HG02884 (cell line): ENCODE results near the gene MAP4K4.

Source experiments
- ATAC-seq: cut with Tn5 transposase; IDR thresholded peaks from one replicate; pipeline ENCODE4 v1.9.1; 2021; ENCODE audit warnings: mild to moderate bottlenecking, moderate library complexity; ENCODE audit not compliant: unreplicated experiment

The MAP4K4 gene

DNA sequence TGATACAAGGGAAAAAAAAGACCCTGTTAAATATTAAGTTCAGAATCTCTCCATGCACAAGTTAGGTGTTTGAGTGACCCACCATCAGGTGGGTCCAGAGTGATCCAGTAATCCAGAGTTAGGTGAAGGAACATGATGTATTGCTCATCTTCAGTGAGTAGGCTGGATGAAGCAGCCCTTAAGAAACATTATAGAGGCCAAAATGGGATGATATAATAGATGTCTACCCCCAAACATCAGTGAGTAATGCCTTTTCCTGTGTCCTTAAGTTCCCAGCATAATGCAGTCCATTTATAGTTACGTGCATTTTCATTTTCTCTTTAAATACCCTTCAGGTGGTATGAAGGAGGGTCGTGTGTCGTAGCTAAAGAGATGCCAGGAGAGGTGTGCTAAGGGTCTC is 89.6 kb downstream of the MAP4K4 start:
- ATAC-seq, result no peak

DNA sequence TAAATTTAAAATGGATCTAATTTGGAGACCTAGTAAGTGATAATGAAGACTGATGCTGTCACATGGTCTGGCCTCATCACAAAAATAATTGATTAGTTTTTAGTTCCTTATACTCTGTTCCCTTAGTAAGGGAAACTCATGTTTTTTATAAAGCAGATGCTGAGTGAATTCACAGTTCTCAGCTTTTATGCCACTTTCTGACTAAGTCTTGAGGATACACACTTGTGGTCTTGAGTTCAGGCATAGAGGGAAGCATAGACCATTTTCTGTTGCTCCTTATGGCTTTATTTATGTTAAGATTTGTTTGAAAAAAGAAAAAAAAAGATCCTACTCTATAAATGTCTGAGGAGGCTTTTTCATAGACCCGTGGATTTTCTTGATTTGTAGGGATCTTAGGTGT is 91.1 kb downstream of the MAP4K4 start:
- no peak for ATAC-seq

DNA sequence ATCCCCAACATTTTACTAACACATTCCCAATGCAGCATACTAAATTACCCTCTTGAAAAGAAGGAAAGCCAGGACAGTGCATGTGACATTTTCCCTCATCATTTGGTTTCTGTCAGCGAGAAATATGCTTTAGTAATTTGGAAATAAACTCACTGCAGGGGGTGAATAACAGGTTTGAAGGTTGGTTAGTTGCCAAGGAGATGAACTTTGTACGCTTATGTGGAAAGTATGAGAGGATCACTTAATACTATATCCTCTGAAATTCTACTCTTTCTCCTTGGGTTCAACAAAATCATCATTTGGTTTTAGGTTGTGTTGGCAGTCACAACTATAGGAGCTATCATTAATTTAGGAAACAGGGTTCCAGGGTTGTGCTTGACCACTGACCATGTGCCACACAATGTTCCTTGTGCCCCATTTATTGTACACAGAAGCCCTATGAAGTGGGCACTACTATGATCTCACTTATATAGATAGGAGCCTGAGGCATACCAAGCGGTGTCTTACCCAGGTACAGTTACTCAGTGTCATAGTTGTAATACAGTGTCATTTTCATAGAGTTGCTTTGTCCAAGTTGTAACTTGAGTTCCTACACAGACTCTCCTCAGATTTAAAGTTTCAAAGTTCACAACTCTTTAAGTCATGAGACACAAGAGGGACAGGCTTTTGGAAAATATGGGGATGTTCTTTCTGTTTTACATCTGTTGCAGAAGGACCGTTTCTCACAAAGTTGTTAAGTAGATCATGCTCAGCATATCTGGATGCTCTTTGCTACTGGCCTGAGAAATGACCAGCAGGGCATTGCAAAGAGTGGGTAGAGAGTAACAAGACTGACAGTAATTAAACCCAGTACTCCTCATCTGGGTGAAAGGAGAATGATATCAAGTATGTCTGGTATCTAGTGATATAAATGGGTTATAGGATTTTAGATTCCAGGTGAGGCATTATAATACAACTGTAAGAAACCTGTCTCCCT is 91.8 kb downstream of the MAP4K4 start:
- no peak for ATAC-seq

DNA sequence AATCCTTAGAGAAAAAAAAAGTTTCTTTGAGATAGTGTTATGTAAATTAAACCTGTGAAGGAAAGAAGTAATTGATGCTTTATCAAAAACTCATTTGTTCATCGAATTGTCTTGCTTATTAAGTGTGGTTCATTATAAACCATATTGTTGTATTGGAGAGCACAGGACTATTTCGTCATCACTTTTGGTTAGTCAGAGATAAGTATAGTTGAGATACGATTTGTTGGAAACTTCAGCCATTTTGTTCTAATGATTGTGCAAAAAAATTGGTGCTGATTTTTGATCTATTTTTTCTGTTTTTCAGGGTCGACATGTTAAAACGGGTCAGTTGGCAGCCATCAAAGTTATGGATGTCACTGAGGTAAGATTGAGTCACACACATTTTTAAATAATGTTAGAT is 92.9 kb downstream of the MAP4K4 start:
- no peak for ATAC-seq

DNA sequence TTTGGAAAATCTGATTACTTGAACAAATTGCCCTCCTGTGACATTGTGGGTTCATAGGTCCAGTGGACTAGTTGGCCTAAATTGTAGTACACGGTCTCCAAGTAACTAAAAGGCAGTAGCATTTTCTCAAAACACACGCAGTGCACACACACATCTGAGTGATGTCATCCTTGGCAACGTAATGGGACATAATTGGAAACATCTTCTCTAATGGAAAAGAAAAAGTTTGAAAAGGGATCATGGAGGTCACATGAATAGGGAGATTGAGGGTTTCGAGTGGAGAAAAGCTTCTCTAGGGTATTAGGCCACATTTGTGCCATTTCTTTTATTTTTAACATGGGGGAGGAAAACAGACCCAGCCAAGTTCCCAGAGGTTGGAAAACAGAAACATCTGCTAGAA is 93.3 kb downstream of the MAP4K4 start:
- ATAC-seq, result no peak

DNA sequence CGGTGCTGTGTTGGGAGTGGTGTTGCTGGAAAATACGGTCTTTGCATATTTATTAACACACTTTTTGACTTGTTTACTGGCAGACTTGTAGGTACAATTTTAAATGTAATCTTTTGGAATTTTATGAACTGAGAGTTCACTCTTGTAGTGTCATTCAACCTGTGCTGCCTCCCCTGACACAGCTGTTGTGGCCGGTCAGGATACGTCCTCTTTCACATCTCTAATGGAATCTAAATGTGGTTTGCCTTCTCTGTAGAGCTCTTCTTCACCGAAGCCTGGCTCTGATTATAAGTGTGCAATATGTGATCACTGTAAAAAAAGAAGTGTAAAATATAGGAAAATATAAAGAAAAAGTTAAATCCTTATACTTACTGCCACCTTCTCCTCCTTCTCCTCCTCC is 94.7 kb downstream of the MAP4K4 start:
- no peak for ATAC-seq

DNA sequence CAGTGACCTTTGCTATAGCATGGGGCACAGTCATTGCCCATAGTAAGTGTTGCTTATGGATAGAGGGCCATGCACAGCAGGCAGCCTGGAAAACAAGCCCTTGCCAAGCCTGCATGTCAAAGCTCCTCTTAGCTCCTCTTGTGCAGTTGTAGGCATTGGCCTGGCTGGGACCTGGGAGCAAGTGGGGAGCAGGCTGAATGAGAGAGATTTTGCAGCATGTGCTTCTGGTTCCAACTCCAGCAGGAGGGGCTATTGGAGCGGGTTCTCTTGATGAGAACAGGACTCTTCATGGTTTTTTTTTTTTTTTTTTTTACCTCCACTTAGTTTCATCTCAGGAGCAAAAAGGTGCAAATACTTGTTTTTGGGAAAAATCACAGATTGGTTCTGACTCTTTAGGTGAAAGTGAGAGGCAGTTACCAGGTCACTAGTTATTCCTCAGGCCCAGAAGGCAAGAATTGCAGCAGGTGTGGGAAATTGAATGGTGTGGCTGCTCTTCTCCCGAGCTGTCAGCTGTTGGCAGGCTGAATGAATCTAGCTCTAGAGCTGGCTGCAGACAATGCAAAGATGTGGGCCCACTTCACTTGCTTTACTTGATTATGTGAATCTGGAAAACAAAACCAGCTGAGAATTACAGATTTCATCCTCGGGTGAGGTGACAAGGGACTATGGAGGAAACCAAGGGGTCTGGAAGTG is 95.9 kb downstream of the MAP4K4 start:
- ATAC-seq, result no peak

DNA sequence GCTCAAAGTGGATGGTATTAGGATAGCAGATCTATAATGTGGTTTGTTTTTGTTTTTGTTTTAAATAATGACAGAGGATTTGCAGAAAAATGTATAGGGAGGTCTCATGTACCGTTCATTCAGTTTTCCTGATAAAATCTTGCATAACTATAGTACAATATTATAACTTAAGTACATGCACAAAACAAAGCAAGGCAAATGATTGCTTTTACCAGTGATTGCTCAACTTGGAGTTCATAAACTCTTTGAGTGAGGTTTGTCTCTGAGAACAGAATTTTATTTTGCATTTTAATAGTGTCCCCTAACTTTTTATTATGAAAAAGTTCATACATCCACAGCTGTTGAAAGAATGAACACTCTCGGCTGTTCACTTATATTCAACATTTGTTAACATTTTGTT is 96.6 kb downstream of the MAP4K4 start:
- no peak for ATAC-seq

DNA sequence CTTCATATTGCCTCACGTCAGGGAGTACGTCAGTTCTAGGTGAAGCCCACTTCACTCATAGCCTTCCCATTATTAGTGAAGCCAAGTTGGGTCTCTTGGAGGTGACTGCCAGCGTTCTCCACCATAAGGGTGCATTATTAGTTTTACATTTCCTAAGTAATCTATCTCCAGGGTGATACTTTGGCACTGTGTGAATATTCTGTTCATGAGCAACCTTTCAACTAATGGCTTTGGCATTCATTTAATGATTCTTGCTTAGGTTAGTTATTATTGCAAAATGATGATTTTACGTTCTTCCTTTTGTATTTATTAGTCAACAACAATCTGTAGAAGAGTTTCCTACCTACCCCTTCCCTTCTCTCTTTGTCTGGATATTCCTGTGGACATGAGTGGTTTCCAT is 97.5 kb downstream of the MAP4K4 start:
- no peak for ATAC-seq

DNA sequence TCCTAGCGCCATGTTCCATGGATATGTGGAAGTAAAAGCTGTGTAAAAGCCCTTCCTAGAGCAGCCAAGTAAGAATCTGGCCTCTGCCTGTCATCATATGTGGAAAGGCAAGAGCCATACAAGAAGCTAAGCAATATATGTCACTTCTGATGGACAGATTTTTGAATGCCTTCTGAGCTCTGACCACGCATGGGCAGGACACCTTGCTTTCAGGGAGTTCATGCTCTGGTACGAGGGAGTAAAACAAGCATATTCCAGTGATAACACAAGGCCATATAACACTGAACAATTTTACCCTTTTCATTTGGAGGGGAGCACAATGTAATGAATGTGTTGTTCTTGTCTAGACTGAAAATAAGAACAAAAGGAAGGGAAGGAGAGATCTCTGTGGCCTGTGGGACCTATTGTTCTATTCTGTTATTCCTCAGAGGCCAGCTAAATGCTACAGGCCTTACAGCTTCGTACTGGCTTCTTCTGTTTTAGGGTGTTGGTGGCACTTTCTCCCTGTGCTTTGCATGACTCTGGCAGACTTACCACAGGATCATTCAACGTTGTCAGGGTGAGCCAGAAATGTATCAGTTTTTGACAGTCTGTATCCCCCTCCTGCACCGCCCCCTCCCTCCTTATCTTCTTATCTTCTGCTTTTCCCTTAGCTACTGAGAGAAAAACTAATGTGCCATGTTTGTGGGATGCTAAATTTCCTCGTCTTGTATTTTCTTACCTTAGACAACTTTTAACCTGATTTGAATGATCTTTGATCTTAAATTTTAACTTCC is 99.5 kb downstream of the MAP4K4 start:
- ATAC-seq, result no peak

DNA sequence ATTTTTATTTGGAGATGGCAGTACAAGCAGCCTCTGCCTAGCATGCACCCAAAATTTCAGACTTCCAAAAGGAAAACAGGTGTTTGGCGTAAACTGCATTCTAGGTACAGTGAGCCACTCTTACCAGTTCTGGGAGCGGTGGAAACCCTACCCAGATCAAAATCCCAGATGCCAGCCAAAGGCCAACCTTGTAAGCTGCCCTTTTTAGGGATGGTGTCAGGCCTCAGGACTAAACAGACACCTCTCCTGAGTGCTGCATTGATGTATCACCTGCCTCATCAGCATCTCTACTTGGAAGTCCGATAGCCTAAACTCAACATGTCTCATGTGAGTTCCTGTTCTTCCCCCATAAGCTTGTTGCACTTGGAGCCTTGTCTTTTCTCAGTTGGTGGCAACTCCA is 104.0 kb downstream of the MAP4K4 start:
- ATAC-seq, result no peak

DNA sequence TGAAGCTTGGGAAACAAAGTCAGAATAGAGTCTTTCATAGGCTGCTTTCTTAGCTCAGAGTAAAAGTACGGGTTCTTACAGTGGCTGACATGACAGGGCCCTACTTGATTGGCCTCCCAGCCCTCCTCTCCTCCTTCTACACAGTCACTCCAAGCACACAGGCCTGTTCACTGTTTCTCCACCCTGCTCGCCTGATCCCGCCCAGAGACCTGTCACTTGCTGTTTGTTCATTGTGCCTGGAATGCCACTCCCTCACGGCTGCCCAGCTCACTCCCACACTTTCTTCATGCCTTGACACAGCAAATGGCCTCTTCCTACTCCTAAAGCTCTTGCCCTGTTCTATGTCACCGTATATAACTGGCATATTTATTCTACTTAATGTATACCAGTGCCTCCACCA is 104.8 kb downstream of the MAP4K4 start:
- ATAC-seq, result no peak

DNA sequence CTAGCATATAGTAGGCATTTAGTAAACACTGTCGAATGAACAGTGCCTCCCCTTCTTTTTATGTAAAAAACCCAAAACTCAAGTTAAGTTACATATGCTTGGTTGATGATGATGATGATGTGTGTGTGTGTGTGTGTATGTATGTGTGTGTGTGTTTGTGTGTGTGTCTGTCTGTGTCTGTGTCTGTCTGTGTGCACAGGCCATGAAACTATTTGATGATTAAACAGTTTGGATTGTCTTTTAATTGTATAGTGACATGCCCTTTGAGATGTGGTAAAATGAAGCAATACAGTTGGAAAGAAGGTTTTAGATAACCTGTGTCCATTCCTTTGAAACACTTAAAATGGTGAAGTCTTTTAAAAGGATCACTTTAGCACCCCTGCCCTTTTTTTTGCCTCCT is 105.6 kb downstream of the MAP4K4 start:
- no peak for ATAC-seq

DNA sequence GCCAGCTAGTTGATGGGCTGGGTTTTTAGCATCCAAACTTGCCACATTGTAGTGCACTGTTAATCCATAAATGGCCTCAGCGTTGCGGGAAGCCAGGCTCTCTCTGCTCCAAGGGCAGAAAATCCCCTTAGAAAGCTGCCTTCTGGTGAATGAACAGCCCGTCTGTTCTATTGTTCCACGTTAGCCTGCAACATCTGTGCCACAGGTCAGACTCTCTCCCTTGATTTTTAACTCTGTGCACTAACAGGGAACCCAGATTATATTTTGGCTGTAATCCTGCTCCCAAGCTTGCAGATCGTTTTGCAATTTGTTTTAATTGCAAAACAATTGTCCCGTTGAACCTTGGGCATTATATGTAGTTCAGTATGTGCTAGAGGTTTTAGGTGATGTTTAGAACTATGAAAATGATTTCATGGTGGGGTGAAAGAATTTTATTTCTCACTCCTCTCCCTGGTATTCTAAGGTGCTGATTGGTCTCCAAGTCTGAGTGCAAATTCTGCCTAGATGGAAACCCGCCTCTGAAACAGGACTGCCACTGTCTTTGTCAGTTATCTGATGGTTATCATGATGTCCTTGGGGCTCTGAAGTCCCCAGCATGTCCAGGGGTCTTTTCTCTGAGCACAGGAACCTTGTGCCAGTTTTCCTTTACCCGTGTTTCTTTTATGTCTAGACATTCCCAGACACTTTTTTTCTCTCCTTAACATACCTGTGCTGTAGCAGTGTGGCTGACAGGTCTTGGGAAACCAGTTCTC is 106.6 kb downstream of the MAP4K4 start:
- ATAC-seq, result no peak

DNA sequence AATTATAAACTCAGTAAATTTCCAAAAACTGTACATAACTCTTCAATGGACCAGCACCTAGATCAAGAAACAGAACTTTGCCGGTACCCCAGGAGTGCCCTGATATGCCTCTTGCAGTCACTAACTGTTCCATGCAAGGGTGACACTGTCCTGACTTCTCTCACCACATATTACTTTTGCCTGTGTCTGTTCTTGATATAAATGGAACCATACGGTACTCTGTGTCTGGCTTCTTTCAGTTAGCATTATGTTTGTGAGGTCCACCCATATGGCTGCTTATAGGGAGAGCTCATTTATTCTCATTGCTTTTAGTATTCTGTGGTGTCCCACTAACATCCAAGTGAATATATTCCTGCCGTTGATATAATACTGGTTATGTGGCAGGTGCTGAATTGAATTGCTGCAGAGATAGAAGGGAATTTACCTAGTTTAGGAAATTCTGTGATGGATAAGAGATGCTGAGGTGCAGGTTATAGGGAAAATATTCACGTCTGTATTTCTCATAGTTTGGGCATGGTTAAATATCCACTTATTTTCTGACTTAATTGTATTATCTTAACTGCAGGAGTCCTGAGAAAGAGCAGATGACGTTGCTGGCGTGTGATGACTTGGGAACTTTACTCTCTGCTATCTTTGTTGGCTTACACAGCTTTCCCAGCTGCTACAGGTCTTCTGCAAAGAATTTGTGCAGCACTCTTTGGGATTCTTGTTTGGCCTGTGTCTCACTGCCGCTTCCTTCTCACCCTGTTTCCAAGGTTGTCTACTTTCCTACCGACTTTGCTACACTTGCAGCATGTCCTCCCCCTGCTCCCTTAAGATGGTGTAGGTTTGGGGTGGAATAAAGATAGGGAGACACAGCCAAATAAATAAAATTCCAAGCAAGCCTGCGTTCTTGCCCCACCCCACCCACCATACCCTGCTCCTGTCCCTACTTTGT is 107.9 kb downstream of the MAP4K4 start:
- ATAC-seq, result no peak

DNA sequence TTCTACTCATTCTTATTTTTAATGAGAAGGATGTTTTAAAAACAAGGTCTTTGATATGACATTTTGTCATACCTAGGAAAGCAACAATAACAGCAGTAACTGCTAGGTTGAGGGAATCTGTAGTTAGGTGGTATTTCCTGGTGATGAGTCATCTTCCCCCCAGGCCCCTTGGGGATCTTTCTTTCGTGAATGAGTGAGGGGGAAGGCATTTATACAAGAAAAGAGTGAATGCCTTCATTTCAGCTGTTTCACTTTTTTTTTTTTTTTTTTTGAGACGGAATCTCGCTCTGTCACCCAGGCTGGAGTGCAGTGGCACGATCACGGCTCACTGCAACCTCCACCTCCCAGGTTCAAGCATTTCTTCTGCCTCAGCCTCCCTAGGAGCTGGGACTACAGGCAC is 108.6 kb downstream of the MAP4K4 start:
- no peak for ATAC-seq

DNA sequence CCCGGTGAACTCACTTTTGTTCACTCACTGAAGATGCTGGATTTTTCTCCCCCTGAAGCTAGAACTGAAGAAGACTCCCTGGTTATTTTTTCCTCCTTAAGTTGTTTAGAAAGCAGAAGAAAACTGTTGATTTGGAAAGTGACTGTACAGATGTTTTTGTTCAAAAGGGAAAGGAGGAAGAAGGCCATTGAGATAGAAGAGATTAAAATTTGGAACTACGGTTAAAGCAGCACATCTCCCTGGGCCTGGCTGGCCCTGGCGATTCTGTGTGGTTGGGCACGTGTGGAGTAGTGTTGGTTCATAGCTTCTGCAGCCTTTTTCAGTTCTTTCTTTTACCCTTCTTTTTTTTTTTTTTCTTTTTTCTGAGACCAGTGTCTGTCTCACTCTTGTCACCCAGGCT is 109.2 kb downstream of the MAP4K4 start:
- ATAC-seq, result no peak

DNA sequence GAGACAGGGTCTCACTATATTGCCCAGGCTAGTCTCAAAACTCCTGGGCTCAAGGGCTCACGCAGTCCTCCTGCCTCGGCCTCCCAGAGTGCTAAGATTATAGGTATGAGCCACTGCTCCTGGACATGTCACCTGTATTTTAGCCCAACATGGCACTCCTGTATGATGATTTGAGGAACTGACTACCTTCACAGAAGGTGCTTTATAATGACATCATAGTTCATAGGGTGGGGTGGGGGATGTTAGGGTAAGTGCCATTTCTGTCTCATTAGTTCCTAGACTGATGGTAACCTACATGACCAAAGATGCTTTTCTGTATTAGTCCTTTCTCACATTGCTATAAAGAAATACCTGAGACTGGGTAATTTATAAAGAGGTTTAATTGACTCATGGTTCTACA is 109.7 kb downstream of the MAP4K4 start:
- ATAC-seq, result no peak

DNA sequence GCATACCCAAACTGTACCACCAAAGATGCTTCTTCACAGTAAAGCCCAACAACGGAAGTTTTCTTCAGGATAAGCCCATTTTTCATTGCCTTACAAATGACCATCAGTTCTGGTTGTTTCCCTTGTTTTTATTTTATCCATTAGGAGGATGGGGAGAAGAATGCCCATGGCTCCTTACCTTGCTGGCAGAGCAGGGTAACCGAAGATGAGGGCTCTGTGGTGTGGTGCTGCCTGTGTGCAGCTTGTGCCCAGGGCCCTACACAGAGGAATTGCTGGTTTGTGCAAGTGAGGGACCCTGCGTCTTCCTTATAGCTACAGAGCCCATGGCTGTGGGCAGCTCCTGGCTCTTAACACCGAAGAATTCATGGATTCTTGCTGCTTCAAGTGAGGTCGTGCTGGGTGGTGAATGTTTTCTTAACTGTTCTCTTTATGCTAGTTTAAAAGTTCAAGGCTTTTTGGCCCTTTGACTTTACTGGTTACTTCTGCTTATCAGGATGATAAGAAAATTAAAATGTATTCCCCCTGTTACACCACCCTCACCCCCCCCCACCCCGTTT is 110.6 kb downstream of the MAP4K4 start:
- no peak for ATAC-seq
